Lung (tissue), 12 donors: Measurements from ENCODE around the gene DPH6. TPM values are rescaled to one million over a fixed set of nuclear protein-coding genes. Genes with fewer than 3 reads are reported as not detected.

Experiments used
- ATAC-seq: fragments of 200-7000 bp; cut with Tn5 transposase; one replicate; pipeline ENCODE4 v1.9.1; 2020; ENCODE audit warnings: moderate number of reproducible peaks; ENCODE audit not compliant: insufficient read depth, low FRiP score
- DNase-seq, 3 donors: peaks; one replicate each; pipeline ENCODE4 v3.0.0-alpha.2; 2013 to 2017
- H3K27ac ChIP-seq, 2 donors: one replicate each; pipeline ENCODE4 v1.5.1; 2013; ENCODE audit warnings: mild to moderate bottlenecking in 2 of 2, moderate library complexity in 2 of 2, control low read depth in 1 of 2, inconsistent platforms in 1 of 2, low read depth in 1 of 2, low read length in 1 of 2
- H3K27me3 ChIP-seq, 3 donors: one replicate each; pipeline ENCODE4 v1.5.1; 2013; ENCODE audit warnings: low read length in 2 of 3; ENCODE audit not compliant: control insufficient read depth in 3 of 3, insufficient read depth in 3 of 3
- H3K36me3 ChIP-seq, 4 donors: one replicate each; pipeline ENCODE4 v1.5.1; 2013; ENCODE audit warnings: low read length in 4 of 4, mild to moderate bottlenecking in 1 of 4, moderate library complexity in 1 of 4; ENCODE audit not compliant: control insufficient read depth in 4 of 4, insufficient read depth in 4 of 4
- H3K4me1 ChIP-seq, 5 donors: one replicate each; pipeline ENCODE4 v1.5.1; 2013; ENCODE audit warnings: low read length in 5 of 5, mild to moderate bottlenecking in 2 of 5, moderate library complexity in 1 of 5; ENCODE audit not compliant: control insufficient read depth in 5 of 5, insufficient read depth in 5 of 5
- H3K4me3 ChIP-seq: one replicate; pipeline ENCODE4 v1.5.1; 2013; ENCODE audit warnings: mild to moderate bottlenecking, control low read depth, moderate library complexity
- H3K9ac ChIP-seq, 2 donors: one replicate each; pipeline ENCODE4 v1.5.1; 2013; ENCODE audit warnings: low read length in 2 of 2, control low read depth in 1 of 2; ENCODE audit not compliant: insufficient read depth in 1 of 2
- H3K9me3 ChIP-seq, 4 donors: one replicate each; pipeline ENCODE4 v1.5.1; 2013; ENCODE audit warnings: low read length in 3 of 4, mild to moderate bottlenecking in 1 of 4, moderate library complexity in 1 of 4; ENCODE audit not compliant: control insufficient read depth in 4 of 4, insufficient read depth in 3 of 4
- WGBS, 2 donors: extraction: QIAGEN DNeasy Blood & Tissue Kit; methylation state at CpG; one replicate each; pipeline ENCODE4 v1.1.7; 2013; 5-methylcytosine and 5-hydroxymethylcytosine counted together
- polyA plus RNA-seq, 2 donors: library from polyadenylated mRNA; stranded (reverse); fragments of 200-250 nt; gene quantifications; one replicate each; pipeline ENCODE4 v1.2.1, GENCODE V29; 2013
- total RNA-seq, 2 donors: library from RNA; depleted of rRNA in 1 of 2; stranded (reverse); fragments of >200 nt in 1 of 2; gene quantifications; one replicate each; pipeline ENCODE4 v1.2.1, GENCODE V29; 2014 to 2021
- TF ChIP-seq, protein P1 (sequence below): IDR thresholded peaks from 2 replicates; pipeline ENCODE4 v1.5.1; 2012; ENCODE audit warnings: mild to moderate bottlenecking; ENCODE audit errors: control extremely low read depth, extremely low read depth
- donor health status: control.
- donor health status: control.
- donor health status: Bipolar disorder and iron deficiency.
- donor health status: healthy.
- donor health status: DM: yes; HTN: yes; CAD: no.

The DPH6 gene
- total and polyA plus RNA-seq, 4 donors: 5.5 to 55.1 (median 14.8) TPM

DNA sequence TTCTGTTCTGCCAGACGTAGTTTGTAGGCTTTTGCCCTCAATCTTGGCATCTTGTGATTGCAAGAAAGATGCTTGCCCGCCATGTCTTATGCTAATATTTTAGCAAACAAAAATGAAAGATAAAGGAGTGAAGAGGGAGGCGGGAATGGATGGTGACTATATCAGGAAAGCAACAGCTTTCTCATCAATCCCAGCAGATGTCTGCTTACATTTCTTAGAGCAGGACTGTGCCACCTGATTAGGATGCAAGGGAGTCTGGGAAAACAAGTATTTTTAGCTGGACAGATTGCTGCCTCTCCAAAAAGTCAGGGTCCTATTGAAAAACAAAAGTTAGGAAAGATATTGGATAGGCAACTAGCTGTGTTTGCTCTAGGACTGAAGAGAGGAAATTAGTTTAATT, 34.6 kb upstream of the DPH6 start:
- DNase-seq (no peak), ATAC-seq (no peak)
- H3K9ac ChIP-seq: no peak overlapping the region
- no peaks in the 10 kb centered on the region for H3K27me3 ChIP-seq
- no peaks in the 10 kb centered on the region for H3K9me3 ChIP-seq
- TF ChIP-seq, protein P1, sequence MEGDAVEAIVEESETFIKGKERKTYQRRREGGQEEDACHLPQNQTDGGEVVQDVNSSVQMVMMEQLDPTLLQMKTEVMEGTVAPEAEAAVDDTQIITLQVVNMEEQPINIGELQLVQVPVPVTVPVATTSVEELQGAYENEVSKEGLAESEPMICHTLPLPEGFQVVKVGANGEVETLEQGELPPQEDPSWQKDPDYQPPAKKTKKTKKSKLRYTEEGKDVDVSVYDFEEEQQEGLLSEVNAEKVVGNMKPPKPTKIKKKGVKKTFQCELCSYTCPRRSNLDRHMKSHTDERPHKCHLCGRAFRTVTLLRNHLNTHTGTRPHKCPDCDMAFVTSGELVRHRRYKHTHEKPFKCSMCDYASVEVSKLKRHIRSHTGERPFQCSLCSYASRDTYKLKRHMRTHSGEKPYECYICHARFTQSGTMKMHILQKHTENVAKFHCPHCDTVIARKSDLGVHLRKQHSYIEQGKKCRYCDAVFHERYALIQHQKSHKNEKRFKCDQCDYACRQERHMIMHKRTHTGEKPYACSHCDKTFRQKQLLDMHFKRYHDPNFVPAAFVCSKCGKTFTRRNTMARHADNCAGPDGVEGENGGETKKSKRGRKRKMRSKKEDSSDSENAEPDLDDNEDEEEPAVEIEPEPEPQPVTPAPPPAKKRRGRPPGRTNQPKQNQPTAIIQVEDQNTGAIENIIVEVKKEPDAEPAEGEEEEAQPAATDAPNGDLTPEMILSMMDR: no peak
- WGBS, 2 donors: 88 to 92% methylated on average over 3 of the region's 3 CpGs
- no peak overlapping the region for H3K4me3 ChIP-seq
- H3K4me1 ChIP-seq: no peaks in the 10 kb centered on the region
- peak overlapping the region in 1 of 2 donors; percentile 9 for H3K27ac ChIP-seq
- no peaks in the 10 kb centered on the region for H3K36me3 ChIP-seq

DNA sequence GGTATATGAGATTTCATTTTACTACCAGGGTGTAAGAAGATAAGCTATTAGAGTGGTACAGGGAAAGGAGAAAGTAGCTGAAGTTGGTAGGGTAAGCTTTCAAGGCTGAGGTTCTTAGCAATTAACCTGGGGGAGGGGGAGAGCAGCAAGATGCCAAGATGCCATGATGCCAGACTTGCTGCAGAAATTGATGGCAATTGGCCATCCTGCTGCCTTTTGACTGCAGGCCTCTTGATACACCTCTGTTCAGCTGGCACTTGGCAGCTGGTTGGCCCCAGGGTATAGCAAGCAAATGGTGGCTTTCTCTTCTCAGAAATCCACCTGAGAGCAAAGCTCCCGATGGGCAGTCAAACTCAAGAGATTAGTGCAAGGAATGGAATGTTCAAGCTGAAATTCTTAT, 21.4 kb upstream of the DPH6 start:
- 64 to 84% methylated on average over 1 of the region's 1 CpG for WGBS, 2 donors
- ATAC-seq: no peak
- Histone ChIP-seq H3K4me1 (no peaks in the 10 kb centered on the region), H3K9me3 (no peaks in the 10 kb centered on the region), H3K36me3 (no peaks in the 10 kb centered on the region), H3K9ac (no peak overlapping the region), H3K27ac (peak overlapping the region in 1 of 2 donors; percentile 55), H3K27me3 (no peaks in the 10 kb centered on the region), H3K4me3 (no peak overlapping the region)
- no peak for DNase-seq
- TF ChIP-seq, protein P1: no peak

DNA sequence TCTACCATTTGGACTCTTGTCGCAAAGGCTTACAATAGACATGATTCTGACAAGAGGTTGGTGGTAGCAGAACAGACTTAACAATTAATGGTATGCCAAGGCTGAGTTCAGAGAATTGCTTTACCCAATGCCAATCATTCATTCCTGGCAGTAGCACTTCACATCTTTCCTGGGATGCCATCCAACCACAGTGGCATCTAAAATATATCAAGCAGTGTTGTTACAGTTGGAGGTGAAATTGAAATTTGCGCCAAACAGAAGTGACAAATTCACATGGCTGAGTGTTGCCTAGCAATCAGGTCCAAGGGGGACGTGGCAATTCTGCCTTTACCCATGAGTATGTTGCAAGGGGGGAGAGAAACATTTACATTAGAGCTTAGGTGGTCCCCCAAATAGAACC, 21.0 kb upstream of the DPH6 start:
- WGBS, 2 donors: 92 to 99% methylated on average over 3 of the region's 3 CpGs
- no peak overlapping the region for H3K9ac ChIP-seq
- peak overlapping the region in 1 of 2 donors; percentile 55 for H3K27ac ChIP-seq
- H3K4me1 ChIP-seq: no peaks in the 10 kb centered on the region
- no peak overlapping the region for H3K4me3 ChIP-seq
- TF ChIP-seq, protein P1: no peak
- H3K36me3 ChIP-seq: no peaks in the 10 kb centered on the region
- H3K27me3 ChIP-seq: no peaks in the 10 kb centered on the region
- H3K9me3 ChIP-seq: no peaks in the 10 kb centered on the region
- ATAC-seq: no peak
- no peak for DNase-seq

DNA sequence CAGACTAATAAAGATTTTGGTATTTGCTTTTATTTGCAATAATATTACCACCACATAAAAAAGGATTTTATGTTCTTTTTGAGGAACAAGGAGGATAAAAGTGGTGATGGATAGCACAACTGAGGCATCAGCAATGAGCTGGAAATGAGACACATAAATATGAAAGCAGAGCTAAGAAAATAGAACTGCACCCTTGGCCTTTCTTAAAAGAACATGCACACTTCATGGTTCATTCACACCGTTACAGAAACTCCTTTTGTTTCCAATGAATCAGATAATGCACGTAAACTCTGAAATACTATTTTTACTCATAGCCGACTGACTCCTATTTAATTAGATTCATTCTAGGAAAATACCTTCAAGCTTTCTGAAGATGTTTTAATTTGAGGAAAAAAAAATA, 19.9 kb upstream of the DPH6 start:
- H3K9ac ChIP-seq: no peak overlapping the region
- TF ChIP-seq, protein P1: no peak
- DNase-seq: no peak
- H3K9me3 ChIP-seq: no peaks in the 10 kb centered on the region
- ATAC-seq: no peak
- no peak overlapping the region for H3K27ac ChIP-seq
- WGBS, 2 donors: 91 to 97% methylated on average over 3 of the region's 3 CpGs
- H3K36me3 ChIP-seq: no peaks in the 10 kb centered on the region
- peaks cover 0 to 2% (median 0%) of the 10 kb centered on the region in 5 donors for H3K4me1 ChIP-seq
- H3K4me3 ChIP-seq: no peak overlapping the region
- H3K27me3 ChIP-seq: no peaks in the 10 kb centered on the region
